GM18858 (cell line): Measurements from ENCODE around the gene PLAGL2.

Experiments
- ATAC-seq: cut with Tn5 transposase; IDR thresholded peaks from one replicate; pipeline ENCODE4 v1.9.1; 2021; ENCODE audit not compliant: unreplicated experiment

PLAGL2 gene

DNA sequence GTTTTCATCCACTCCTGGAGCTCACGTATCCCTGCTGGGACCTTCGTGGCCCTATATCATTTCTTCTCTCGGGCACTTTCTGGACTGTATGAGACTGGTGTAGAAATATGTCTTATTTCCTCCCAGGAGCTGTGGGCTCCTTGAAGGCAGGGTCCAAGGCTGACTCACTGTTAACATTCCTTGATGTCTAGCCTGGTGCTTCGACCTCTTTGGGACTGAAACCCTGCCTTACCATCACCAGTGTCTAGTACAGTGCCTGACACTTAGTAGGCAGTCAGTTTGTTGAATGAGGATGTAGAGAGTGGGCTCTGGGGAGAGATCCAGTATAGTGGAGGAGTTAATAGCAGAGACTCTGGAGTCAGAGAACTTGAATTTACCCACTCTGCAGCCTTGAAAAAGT, 23.7 kb upstream of the PLAGL2 start:
- no peak for ATAC-seq

DNA sequence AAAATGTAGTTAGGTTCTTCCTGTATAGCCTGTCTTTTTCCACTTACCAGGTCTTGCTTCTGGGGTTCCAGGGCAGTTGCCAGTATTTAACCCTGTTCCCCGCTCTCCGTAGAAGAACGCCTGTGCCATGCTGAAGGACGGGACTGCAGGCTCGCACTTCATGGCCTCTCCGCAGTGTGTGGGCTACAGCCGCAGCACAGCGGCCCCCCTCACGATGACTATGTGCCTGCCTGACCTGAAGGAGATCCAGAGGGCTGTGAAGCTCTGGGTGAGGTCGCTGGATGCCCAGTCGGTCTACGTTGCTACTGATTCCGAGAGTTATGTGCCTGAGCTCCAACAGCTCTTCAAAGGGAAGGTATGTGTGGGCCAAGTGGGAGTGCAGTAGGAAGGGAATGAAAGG, 23.2 kb upstream of the PLAGL2 start:
- no peak for ATAC-seq

DNA sequence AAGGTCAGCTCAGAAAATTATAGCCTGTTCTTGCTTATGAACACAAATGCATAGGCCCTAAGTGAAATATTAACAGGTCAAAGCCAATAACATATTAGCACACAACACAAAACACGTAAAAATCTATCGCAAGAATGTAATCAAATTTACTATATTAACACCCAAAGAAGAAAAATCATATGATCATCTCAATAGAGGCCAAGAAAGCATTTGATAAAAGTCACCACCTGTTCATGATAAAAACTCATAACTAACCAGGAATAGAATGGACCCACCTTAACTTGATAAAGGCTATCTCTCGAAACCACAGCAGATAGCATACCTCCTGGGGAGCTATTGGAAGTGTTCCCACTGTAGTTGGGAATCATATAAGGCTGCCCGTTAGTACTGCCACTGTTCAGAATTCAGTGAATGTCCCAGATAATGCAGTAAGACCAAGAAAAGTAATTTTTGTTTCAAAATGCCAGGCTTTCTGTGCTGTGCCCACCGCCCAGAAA, 21.8 kb upstream of the PLAGL2 start:
- no peak for ATAC-seq

DNA sequence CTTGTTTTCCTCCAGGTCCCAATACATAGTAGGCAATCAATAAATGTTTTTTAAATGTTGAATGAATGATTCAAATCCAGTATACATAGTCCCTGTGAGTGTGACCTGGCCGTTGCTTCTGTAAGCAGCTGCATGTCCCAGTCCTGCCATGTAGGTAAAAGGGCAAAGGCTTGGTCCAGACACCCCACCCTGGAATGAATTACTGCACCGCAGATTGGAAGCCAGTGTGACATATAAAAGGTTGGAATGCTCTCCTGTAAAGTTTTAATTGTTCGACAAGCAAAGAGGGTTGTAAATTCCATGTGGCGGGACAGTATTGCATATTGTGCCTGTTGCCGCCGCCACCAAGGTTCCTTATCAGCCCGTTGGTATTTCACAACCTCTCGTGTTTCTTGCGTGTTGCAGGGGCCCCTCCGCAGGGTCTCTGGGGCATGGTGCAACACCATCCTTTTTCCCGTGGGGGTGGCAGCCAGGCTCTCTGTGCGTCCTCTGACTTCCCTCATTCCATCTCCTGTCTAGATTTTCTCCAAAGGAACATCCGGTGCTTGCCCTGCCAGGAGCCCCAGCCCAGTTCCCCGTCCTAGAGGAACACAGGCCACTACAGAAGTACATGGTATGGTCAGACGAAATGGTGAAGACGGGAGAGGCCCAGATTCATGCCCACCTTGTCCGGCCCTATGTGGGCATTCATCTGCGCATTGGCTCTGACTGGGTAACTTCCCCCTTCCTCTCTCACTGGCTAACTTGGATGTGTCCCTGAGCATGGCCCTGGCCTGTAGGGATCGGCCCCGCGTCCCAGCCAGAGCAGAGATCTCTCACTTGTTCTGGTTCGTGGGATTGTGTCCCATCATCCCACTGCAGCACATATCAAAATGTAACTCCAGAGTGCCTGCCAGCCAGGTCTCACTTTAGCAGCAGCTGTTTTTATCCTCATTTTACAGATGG, 20.5 kb upstream of the PLAGL2 start:
- ATAC-seq: no peak

DNA sequence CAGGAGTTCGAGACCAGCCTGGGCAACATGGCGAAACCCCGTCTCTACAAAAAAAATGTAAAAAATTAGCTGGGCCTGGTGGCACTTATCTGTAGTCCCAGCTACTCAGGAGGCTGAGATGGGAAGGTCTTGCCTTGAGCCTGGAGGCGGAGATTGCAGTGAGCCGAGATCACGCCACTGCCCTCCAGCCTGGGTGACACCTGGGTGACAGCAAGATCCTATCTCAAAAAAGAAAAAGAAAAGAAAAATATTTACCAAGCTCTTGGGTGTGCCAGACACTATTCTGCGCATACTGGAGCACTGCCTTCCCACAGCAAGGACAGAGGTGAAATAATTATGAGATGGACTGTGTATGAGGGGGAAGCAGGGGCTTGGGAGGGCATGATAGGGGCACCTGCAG, 19.8 kb upstream of the PLAGL2 start:
- ATAC-seq: no peak

DNA sequence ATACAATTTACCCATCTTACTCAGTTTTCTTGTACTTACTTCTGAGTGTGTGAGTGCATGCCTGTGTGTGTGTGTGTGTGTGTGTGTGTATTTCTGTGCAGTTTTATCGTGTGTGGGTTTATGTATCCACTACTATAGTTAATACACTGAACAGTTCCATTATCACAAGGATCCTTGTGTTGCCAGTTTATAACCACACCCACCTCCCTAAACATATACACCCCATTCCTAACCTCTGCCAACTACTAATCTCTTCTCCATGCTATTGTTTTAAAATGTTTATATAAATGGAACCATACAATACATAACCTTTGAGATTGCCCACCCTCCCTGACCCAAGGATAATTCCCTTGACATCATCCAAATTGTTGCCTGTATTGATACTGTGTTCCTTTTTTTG, 18.8 kb upstream of the PLAGL2 start:
- ATAC-seq: no peak

DNA sequence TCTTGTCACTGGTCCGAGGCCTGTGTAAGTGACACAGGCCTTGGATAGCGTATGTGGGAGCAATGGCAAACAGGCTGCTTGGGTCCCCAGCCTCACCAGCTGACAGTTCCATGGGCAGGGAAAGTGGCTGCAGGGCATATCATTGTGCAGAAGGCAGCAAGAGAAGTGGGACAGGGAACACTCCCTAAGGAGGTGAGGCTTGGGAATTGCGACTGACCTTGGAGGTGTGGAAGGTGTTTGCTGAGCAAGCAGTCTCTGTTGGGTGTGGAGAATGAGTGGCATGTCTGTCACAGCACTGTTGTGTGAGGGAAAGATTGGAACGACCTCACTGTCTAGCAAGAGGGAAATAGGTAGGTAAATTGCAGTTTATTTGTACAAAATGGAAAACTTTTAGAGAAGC, 16.9 kb upstream of the PLAGL2 start:
- ATAC-seq: no peak

DNA sequence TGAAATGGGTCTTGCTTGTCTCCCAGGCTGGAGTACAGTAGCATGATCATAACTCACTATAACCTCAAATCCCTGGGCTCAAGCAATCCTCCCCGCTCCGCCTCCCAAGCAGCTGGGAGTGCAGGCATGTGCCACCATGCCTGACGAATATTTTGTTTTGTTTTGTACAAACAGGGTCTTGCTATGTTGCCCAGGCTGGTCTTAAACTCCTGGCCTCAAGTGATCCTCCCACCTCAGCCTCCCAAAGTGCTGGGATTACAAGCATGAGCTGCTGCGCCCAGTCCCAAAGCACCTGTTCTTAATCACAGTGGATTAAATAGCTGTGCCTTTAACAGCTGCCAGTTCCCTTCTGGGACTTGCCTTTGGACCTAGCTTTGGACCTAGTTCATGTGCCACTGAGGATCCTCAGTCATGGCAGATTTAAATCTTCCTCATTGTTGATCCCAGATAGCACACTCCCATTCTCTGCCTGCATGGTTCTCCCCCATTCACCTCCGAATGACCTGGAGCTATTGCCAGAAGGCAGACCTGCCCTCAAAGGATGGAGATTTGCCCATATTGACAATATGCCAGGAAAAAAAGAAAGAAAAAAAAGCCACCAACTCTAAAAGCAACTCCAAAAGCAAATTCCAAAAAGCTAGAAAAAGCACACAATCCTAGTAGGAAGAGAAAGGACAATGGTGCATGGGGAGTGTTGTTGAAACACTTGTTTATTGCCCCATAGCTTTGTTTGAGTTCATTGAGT, 10.8 kb upstream of the PLAGL2 start:
- ATAC-seq: no peak

DNA sequence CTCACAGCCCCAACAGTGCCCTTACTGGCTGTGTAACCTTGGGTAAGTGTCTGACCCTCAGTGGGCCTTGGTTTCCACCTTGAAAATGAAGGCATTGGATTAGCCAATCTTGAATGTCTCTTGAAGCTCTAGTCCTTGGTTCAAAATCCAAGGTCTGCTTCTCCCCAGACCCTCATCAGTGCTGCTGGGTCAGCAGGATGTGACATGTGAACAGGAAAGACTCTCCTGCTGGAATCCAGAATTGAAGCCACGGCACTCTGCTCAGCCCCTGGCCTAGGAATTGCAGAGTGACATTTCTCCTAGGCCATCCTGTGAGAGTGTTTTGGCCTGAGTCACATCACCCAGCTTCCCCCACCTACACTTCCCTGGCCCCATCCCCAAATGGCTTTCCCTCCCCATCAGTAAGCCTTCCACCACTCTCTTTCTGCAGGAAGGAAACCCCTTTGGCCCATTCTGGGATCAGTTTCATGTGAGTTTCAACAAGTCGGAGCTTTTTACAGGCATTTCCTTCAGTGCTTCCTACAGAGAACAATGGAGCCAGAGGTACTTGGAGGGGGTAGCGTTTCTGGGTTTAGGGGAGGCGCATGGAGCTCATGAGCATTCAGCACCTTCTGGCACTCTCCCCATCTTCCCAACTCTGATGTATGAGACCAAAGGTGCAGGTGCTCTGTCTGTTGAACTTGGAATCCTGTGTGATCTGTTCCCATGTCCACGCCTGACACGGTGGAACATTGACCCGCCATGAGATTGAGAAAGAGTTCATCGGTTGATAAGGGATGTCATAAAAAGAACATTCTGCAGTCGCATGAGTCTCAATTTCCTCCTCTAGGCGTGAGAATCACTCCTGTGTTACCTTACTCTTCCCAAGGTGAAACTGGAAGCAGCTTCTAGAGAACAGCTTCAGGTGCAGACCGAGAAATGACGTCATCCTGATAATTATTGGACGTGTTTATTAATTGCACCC, 8.9 kb upstream of the PLAGL2 start:
- ATAC-seq: no peak

DNA sequence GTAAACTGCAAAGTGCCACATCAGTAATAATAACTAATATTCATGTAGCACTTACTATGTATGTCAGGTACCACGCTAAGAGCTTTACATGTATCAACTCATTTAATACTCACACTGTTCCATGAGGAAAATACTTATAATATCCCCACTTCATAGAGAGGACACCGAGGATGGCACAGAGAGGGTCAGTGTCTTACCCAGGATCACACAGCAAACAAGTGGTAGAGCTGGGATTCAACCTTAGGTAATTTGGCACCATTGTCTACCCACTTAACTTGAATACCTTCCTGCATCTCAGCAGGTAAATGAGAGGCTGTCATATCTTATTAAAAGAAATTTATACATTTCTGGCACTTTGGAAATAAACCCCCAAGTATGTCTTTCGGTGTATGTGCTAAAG, 8.2 kb upstream of the PLAGL2 start:
- ATAC-seq: no peak

DNA sequence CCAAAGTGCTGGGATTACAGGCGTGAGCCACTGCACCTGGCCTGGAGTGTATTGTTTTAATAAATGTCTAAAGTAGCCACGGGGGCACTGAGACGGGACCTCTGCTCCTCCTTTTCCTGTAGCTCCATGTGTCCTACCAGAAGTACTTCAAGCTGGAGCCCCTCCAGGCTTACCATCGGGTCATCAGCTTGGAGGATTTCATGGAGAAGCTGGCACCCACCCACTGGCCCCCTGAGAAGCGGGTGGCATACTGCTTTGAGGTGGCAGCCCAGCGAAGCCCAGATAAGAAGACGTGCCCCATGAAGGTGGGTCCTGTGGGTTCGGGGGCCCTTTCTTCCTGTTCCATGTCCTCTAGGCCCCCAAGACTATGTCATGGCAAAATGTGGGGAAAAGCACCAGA, 7.6 kb upstream of the PLAGL2 start:
- no peak for ATAC-seq

DNA sequence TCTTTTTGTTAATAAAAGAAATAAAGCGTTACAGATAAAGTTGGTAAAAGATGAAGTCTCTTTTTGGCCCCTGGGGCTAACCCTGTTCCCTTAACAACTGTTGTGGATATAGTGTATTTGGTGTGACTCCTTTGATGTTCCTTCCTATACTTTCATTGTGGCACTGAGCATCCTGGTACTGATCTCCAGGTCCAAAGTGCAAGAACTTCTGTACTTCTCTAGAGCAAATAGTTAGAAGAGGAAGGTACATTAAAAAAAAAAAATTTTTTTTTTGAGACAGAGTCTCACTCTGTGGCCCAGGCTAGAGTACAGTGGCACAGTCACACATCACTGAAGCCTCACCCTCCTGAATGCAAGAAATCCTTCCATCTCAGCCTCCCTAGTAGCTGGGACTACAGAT, 6.3 kb upstream of the PLAGL2 start:
- ATAC-seq: no peak

DNA sequence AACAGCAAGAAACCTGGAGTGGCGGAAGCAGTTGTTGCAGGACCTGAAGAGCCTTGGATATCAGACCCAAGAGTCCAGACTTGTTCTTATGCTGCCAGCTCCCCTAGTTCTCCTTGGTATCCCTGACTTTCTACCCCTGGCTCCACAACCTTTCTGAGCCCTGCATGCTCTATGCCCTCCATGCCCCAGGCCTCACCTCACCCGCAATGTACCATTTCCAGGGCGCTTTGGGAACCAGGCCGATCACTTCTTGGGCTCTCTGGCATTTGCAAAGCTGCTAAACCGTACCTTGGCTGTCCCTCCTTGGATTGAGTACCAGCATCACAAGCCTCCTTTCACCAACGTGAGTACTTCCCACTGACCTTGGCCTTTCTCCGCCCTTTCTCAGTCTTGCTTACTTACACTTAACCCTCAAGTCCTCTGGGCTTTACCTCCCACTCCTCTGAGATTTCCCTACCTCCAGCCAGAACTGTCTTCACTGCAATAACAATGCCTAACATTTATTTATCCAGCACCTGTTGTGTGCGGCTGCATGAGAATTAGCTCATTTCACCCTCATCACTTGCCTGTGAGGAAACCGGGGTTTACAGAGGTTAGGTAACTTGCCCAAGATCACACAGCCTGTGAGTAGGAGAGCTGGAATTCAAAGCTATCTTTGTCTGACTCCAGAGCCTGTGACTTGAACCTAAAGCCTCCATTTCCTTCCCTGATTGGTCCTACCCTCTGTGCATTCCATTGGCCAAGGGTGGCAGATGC, 2.5 kb upstream of the PLAGL2 start:
- ATAC-seq: no peak

DNA sequence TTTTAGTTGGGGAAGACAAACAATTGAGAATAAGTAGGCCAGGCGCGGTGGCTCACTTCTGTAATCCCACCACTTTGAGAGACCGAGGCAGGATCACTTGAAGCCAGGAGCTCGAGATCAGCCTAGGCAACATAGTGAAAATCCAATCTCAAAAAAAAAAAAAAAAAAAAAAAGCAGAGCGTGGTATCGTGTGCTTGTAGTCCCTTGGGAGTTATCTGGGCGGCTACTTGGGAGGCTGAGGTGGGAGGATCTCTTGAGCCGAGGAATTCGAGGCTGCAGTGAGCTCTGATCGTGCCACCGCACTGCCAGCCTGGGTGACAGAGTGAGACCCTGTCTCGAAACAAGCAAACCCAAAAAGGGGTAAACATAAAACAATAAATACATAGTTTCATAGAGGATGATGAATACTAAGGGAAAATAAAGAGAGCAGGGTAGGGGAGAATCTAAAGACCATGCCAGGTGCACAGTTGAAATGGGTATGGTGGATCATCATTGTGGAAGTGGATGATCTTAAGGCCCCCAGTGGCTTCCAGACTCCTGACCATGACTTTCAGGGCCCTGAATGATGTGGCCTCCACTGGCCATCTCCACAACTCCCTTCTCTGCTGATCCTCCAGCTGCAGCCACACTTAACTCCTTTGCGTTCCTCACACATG, 1.1 kb upstream of the PLAGL2 start:
- ATAC-seq: no peak

DNA sequence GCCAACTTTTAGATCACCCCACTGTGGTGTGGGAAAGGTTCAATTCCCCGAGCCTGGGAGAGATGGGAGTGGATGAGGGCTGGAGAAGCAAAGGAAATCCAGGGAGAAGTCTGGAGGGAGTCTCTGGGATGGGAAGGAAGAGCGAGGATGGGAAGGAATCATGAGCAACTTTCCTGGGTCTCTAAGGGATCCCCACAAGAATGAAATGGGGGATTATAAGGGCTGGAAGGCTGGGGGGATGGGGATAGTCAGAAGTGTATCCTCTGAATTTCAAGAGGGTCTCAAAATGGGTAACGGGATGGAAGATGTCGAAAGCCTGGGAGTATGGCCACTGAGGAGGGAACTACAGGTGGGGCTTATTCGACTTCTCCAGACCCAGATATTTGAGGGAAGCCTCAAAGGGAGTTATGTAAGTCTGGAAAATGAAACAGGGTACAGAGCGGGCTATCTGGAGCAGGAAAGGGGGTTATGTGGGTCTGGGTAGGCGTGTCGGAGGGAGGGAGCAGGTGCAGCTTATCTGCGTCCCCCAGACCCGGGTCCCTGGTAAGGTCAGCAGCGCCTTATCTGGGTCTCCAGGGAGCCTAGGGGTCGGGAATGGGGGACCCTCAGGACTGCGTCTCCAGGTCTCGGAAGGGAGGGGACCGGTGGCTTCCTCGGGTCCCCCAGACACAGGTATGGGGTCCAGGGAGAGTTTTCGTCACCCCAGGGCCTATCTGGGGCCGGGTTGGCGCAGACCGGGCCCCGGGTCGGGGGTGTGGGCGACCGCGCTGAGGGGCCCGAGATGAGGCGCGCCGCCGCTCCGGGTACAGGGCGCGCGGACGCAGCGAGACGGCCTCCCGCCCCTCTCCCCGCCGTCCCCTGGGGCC, 550 bp downstream of the PLAGL2 start:
- ATAC-seq: peak; percentile 19

DNA sequence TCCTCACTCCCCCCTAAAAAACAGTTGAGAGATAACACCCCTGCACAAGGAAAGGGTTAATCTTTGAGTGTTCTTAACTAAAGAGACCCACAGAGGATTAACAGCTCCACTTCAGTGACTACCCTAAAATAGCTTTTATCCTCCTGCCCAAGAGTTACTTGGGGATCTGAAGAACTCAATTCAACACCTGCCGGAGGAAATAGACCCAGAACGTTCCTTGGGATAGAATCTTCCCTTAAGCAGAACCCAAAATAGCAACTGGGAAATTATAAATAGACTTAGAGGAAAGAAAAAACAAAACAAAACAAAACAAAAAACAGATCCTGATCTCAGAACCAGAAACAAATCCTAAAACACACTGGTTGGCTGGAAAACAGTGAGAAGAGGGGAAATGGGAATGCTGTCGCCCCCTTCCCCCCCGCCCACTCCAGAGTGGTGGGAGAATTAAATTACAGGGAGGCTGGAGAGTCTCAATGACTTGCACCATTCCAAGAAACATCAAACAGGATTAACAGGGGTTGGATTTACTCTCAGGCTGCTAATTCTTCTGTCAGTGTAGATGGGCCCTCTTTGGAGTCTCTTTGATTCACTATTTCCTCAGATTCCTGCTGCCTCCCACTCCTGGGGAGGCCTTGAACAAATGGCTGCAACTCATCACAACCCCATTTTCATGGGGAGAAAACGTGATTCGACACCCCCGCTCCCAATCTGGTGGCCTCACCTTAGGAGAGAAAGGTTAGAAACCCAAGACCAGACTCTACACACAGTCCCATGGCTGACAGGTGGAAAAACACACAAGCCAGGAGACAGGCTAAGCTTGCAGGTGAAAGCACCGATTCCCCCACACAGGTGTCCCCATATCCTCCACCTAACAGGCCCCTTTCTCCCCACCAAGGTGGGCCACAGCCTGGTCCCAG, 1.4 kb downstream of the PLAGL2 start:
- ATAC-seq: no peak

DNA sequence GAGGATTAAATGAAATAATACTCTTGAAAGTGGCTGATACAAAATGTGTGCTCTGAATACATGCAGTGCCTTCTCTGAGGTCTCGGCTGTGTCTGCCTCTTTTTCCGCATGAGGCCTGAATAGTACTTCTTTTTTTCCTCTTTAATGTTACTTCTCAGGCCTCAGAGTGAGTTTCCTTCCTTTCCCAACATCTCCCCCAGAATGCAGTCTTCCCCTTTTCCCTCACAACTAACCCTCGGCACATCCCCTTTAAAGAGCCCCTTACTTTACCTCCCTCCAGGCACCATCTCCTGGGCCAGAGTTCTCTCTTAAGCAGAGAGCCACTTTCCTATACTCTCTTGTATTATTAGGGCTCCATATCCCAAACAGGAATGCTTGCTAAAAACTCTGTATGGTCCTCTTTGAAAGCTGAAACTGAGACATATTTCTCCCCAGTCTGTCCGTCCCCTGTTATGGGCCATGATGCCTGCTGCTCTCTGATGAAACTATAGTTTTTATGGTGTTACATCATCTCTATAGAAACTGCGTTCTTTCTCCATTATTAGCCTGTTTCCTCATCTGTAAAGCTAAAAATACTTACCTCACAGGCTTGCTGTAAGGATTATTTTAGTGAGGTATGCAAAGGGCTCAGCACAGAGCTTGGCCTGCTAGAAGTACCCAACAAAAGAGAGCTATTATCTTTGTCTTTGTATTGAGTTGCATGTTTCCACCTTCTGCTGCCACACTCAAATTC, 2.3 kb downstream of the PLAGL2 start:
- ATAC-seq: no peak
